ENCODE results near the gene HDLBP.

GRCh38 chr2:241179899-241180298 lies 135.6 kb downstream of the HDLBP start:
- TF ChIP-seq POLR2AphosphoS5 (IDR thresholded peaks at IDR 0.05; ENCODE audit: low read depth, low read length) (no peak), TAF1 (IDR thresholded peaks at IDR 0.05; ENCODE audit: borderline replicate concordance, insufficient read depth, low read length) (no peak), REST (IDR thresholded peaks at IDR 0.05; ENCODE audit: insufficient read depth in 1 of 2, low read depth in 2 of 2, low read length in 2 of 2) (no peak), SIN3A (IDR thresholded peaks at IDR 0.05; ENCODE audit: borderline replicate concordance, insufficient read depth, low read length) (no peak), FOXP2 (optimal IDR thresholded peaks at IDR 0.05; ENCODE audit: borderline replicate concordance, extremely low read depth, extremely low read length, insufficient read depth) (no peak)

Measured in PFSK-1 (cell line).